Measurements from ENCODE around the gene RXRA. TPM values are rescaled to one million over a fixed set of nuclear protein-coding genes. Genes with fewer than 3 reads are reported as not detected.

The RXRA gene
- total RNA-seq, 4 donors from 2014 or later, result 53.5 to 61.5 (median 56.5) TPM

GRCh38 chr9:134293611-134294152 is 32.6 kb upstream of the RXRA start:
- no peaks in the 10 kb centered on the region for H3K36me3 ChIP-seq
- WGBS, 2 donors, result 10 to 14% methylated on average over 24 of the region's 24 CpGs
- TF ChIP-seq POLR2A (IDR thresholded peaks at IDR 0.05), result no peak
- no peak for TF ChIP-seq EP300 (IDR thresholded peaks at IDR 0.05)
- peaks cover 0 to 17% (median 7%) of the 10 kb centered on the region in 4 donors for H3K4me1 ChIP-seq
- peak overlapping the region in 1 of 4 donors; percentile 16 for H3K27ac ChIP-seq
- DNase-seq (ENCODE audit: low spot score in 2 of 2), result no peak
- no peaks in the 10 kb centered on the region for H3K9me3 ChIP-seq
- H3K4me3 ChIP-seq, result peak overlapping the region; percentile 2 to 31 (median 17)
- H3K27me3 ChIP-seq, result no peaks in the 10 kb centered on the region

- peak overlapping the region in 1 of 4 donors; percentile 16 for H3K27ac ChIP-seq
- peak; percentile 27 to 38 for DNase-seq (ENCODE audit: low spot score in 2 of 2)
- H3K36me3 ChIP-seq, result no peaks in the 10 kb centered on the region
- WGBS, 2 donors, result 61% methylated on average over 38 to 44 of the region's 45 CpGs
- H3K27me3 ChIP-seq, result no peaks in the 10 kb centered on the region
- no peaks in the 10 kb centered on the region for H3K9me3 ChIP-seq
- peaks cover 0 to 17% (median 7%) of the 10 kb centered on the region in 4 donors for H3K4me1 ChIP-seq
- TF ChIP-seq POLR2A (IDR thresholded peaks at IDR 0.05) (no peak), CTCF (IDR thresholded peaks at IDR 0.05) (no peak), EP300 (IDR thresholded peaks at IDR 0.05) (no peak)
- peak overlapping the region; percentile 2 to 31 (median 17) for H3K4me3 ChIP-seq
Observed at GRCh38 chr9:134294153-134295071, 31.8 kb upstream of the RXRA start.

- Histone ChIP-seq H3K36me3 (no peaks in the 10 kb centered on the region), H3K4me1 (peaks cover 0 to 17% (median 7%) of the 10 kb centered on the region in 4 donors), H3K4me3 (no peak overlapping the region), H3K27me3 (no peaks in the 10 kb centered on the region), H3K9me3 (no peaks in the 10 kb centered on the region), H3K27ac (no peak overlapping the region)
- no peak for TF ChIP-seq CTCF (IDR thresholded peaks at IDR 0.05)
- no peak for TF ChIP-seq POLR2A (IDR thresholded peaks at IDR 0.05)
- TF ChIP-seq EP300 (IDR thresholded peaks at IDR 0.05), result no peak
- DNase-seq (ENCODE audit: low spot score in 2 of 2), result no peak
- WGBS, 2 donors, result 87 to 91% methylated on average over 25 of the region's 25 CpGs
Observed at GRCh38 chr9:134295101-134295745, 31.0 kb upstream of the RXRA start.

GRCh38 chr9:134295746-134296250 is 30.5 kb upstream of the RXRA start:
- no peak for TF ChIP-seq POLR2A (IDR thresholded peaks at IDR 0.05)
- no peak for TF ChIP-seq EP300 (IDR thresholded peaks at IDR 0.05)
- no peak for TF ChIP-seq CTCF (IDR thresholded peaks at IDR 0.05)
- DNase-seq (ENCODE audit: low spot score in 2 of 2), result no peak
- no peaks in the 10 kb centered on the region for H3K9me3 ChIP-seq
- H3K27ac ChIP-seq, result no peak overlapping the region
- no peaks in the 10 kb centered on the region for H3K36me3 ChIP-seq
- H3K4me1 ChIP-seq, result peaks cover 0 to 17% (median 7%) of the 10 kb centered on the region in 4 donors
- no peak overlapping the region for H3K4me3 ChIP-seq
- WGBS, 2 donors, result 91 to 94% methylated on average over 12 of the region's 12 CpGs
- no peaks in the 10 kb centered on the region for H3K27me3 ChIP-seq

GRCh38 chr9:134296301-134297082 is 29.8 kb upstream of the RXRA start:
- H3K36me3 ChIP-seq, result no peaks in the 10 kb centered on the region
- peaks cover 0 to 17% (median 7%) of the 10 kb centered on the region in 4 donors for H3K4me1 ChIP-seq
- H3K27me3 ChIP-seq, result no peaks in the 10 kb centered on the region
- DNase-seq (ENCODE audit: low spot score in 2 of 2), result no peak
- H3K4me3 ChIP-seq, result no peak overlapping the region
- WGBS, 2 donors, result 80 to 85% methylated on average over 17 to 24 of the region's 25 CpGs
- H3K9me3 ChIP-seq, result no peaks in the 10 kb centered on the region
- H3K27ac ChIP-seq, result no peak overlapping the region
- no peak for TF ChIP-seq CTCF (IDR thresholded peaks at IDR 0.05)
- no peak for TF ChIP-seq POLR2A (IDR thresholded peaks at IDR 0.05)
- no peak for TF ChIP-seq EP300 (IDR thresholded peaks at IDR 0.05)

Data from tibial nerve (tissue), 4 donors.